Vagina (tissue), 2 donors: ENCODE data around the gene ITPR3. TPM values are rescaled to one million over a fixed set of nuclear protein-coding genes. Genes with fewer than 3 reads are reported as not detected.

ENCODE experiments used
- DNase-seq, 2 donors: peaks; one replicate each; pipeline ENCODE4 v3.0.0-alpha.2; 2017; ENCODE audit errors: extremely low spot score in 2 of 2
- H3K27ac ChIP-seq: fragments of 200-600 bp; sonication (generic); one replicate; pipeline ENCODE4 v1.5.1; 2019
- H3K27me3 ChIP-seq: fragments of 200-600 bp; sonication (generic); one replicate; pipeline ENCODE4 v1.5.1; 2019
- H3K36me3 ChIP-seq, 2 donors: fragments of 200-600 bp; sonication (generic); one replicate each; pipeline ENCODE4 v1.5.1; 2017 to 2019
- H3K4me1 ChIP-seq: fragments of 200-600 bp; sonication (generic); one replicate; pipeline ENCODE4 v1.5.1; 2019
- H3K4me3 ChIP-seq, 2 donors: fragments of 200-600 bp; sonication (generic); 1 replicate in 1 of 2; 2 replicates in 1 of 2; pipeline ENCODE4 v1.5.1; 2016 to 2019
- H3K9me3 ChIP-seq: fragments of 200-600 bp; sonication (generic); one replicate; pipeline ENCODE4 v1.5.1; 2019
- CTCF ChIP-seq, 3 experiments: fragments of 450-650 bp in 2 of 3; fragments of 200-600 bp in 1 of 3; sonication (generic) in 1 of 3; IDR thresholded peaks; one replicate each; pipeline ENCODE4 v1.5.1; 2017 to 2019; ENCODE audit warnings: antibody characterized with exemption in 3 of 3, mild to moderate bottlenecking in 2 of 3, moderate library complexity in 2 of 3
- POLR2A ChIP-seq, 2 donors: fragments of 450-650 bp; IDR thresholded peaks; one replicate each; pipeline ENCODE4 v1.6.1; 2017; ENCODE audit warnings: antibody characterized with exemption in 2 of 2, mild to moderate bottlenecking in 2 of 2, moderate library complexity in 2 of 2
- POLR2AphosphoS5 ChIP-seq, 2 donors: sonication (generic); formaldehyde crosslinking; IDR thresholded peaks; one replicate each; pipeline ENCODE4 v1.9.0; 2017; ENCODE audit warnings: antibody characterized with exemption in 2 of 2, mild to moderate bottlenecking in 2 of 2, low read depth in 1 of 2; ENCODE audit not compliant: insufficient read depth in 1 of 2
- intact Hi-C: fragments of 100-400 bp; cut with DNase I; formaldehyde crosslinking; loops from one replicate; pipeline ENCODE4 v1.15.1; 2023
- total RNA-seq: library from RNA; depleted of rRNA; stranded (reverse); fragments of >200 nt; gene quantifications from one replicate; pipeline ENCODE4 v1.2.3, GENCODE V29; 2016

The ITPR3 gene
- total RNA-seq, 1 donor from 2014 or later, result 50.1 TPM

GRCh38 chr6:33641602-33642001 lies 20.5 kb downstream of the ITPR3 start:
- Histone ChIP-seq H3K27ac (no peak overlapping the region), H3K36me3 (no peaks in the 10 kb centered on the region), H3K9me3 (no peaks in the 10 kb centered on the region), H3K4me3 (no peak overlapping the region), H3K27me3 (no peaks in the 10 kb centered on the region), H3K4me1 (peaks cover 29% of the 10 kb centered on the region)
- no peak for DNase-seq
- intact Hi-C loops, result no loop called here
- no peak for TF ChIP-seq POLR2AphosphoS5 (IDR thresholded peaks at IDR 0.05; ENCODE audit: insufficient read depth in 1 of 2, low read depth in 1 of 2)
- no peak for TF ChIP-seq POLR2A (IDR thresholded peaks at IDR 0.05)
- TF ChIP-seq CTCF (IDR thresholded peaks at IDR 0.05), result no peak

- H3K4me3 ChIP-seq, result no peak overlapping the region
- no peaks in the 10 kb centered on the region for H3K27me3 ChIP-seq
- no peak for DNase-seq
- TF ChIP-seq POLR2A (IDR thresholded peaks at IDR 0.05) (no peak), POLR2AphosphoS5 (IDR thresholded peaks at IDR 0.05; ENCODE audit: insufficient read depth in 1 of 2, low read depth in 1 of 2) (no peak), CTCF (IDR thresholded peaks at IDR 0.05) (no peak)
- H3K4me1 ChIP-seq, result peaks cover 29% of the 10 kb centered on the region
- H3K36me3 ChIP-seq, result no peaks in the 10 kb centered on the region
- intact Hi-C loops, result no loop called here
- H3K27ac ChIP-seq, result no peak overlapping the region
- no peaks in the 10 kb centered on the region for H3K9me3 ChIP-seq
These were observed 21.8 kb downstream of the ITPR3 start for GRCh38 chr6:33642897-33643296.

GRCh38 chr6:33651403-33651802 lies 30.3 kb downstream of the ITPR3 start:
- TF ChIP-seq POLR2AphosphoS5 (IDR thresholded peaks at IDR 0.05; ENCODE audit: insufficient read depth in 1 of 2, low read depth in 1 of 2) (no peak), CTCF (IDR thresholded peaks at IDR 0.05) (no peak), POLR2A (IDR thresholded peaks at IDR 0.05) (no peak)
- no peak for DNase-seq
- no peak overlapping the region for H3K27ac ChIP-seq
- H3K27me3 ChIP-seq, result no peaks in the 10 kb centered on the region
- intact Hi-C loops, result no loop called here
- peaks cover 0 to 5% of the 10 kb centered on the region in 2 donors for H3K36me3 ChIP-seq
- H3K4me3 ChIP-seq, result no peak overlapping the region
- no peaks in the 10 kb centered on the region for H3K9me3 ChIP-seq
- H3K4me1 ChIP-seq, result peaks cover 13% of the 10 kb centered on the region

GRCh38 chr6:33652002-33652401 lies 30.9 kb downstream of the ITPR3 start:
- Histone ChIP-seq H3K4me1 (peaks cover 13% of the 10 kb centered on the region), H3K27ac (no peak overlapping the region), H3K4me3 (no peak overlapping the region), H3K36me3 (peaks cover 0 to 8% of the 10 kb centered on the region in 2 donors), H3K27me3 (no peaks in the 10 kb centered on the region), H3K9me3 (no peaks in the 10 kb centered on the region)
- DNase-seq, result no peak
- TF ChIP-seq POLR2A (IDR thresholded peaks at IDR 0.05) (no peak), CTCF (IDR thresholded peaks at IDR 0.05) (no peak), POLR2AphosphoS5 (IDR thresholded peaks at IDR 0.05; ENCODE audit: insufficient read depth in 1 of 2, low read depth in 1 of 2) (no peak)
- intact Hi-C loops, result no loop called here

GRCh38 chr6:33654831-33655554 lies 33.9 kb downstream of the ITPR3 start:
- Histone ChIP-seq H3K4me3 (no peak overlapping the region), H3K27me3 (no peaks in the 10 kb centered on the region), H3K4me1 (peaks cover 13% of the 10 kb centered on the region), H3K9me3 (no peaks in the 10 kb centered on the region), H3K27ac (no peak overlapping the region), H3K36me3 (peaks cover 0 to 21% of the 10 kb centered on the region in 2 donors)
- DNase-seq, result no peak
- intact Hi-C loops, result no loop called here
- no peak for TF ChIP-seq POLR2AphosphoS5 (IDR thresholded peaks at IDR 0.05; ENCODE audit: insufficient read depth in 1 of 2, low read depth in 1 of 2)
- no peak for TF ChIP-seq CTCF (IDR thresholded peaks at IDR 0.05)
- TF ChIP-seq POLR2A (IDR thresholded peaks at IDR 0.05), result no peak
